Glomerular visceral epithelial cell (primary cell): ENCODE data around the gene CDK11A.
"Not testable (repeated sequence)": the region's sequence is repeated elsewhere in the genome, so short reads cannot be mapped to it uniquely, and the experiment has no call there.

Experiments
- DNase-seq: peaks from one replicate; pipeline ENCODE4 v3.0.0-alpha.2; 2016; ENCODE audit errors: extremely low spot score

The CDK11A gene

DNA sequence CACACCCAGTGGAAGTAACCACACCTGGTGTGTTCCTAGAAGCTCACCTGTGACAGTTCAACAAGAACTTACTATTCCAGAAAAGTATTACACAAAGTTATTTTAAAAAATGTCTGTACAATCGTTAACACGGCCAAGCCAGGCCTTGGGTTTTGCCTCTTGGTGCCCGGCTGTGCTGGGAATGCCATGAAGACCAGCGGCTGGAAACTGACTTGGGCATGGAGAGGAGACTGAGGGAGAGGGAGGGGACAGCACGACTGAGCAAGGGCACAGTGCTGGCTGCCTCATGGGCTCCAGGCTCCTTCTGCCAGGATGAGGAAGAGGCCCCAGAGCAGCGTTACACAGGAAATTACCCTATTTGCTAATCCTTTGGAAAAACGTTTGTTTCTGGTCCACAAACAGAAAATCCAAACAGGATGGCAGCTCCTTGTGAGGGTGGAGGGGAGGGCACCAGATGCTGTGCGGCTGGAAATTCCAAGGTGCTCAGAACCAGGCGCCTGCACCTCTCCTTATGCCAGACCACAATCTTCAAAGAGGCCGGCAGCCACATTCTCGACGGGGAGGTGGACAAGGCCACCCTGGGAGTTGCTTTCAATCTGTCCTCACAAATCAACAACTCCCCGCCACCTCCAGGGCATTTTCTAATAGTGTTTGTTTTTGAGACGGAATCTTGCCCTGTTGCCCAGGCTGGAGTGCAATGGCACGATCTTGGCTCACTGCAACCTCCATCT, 61.2 kb downstream of the CDK11A start:
- DNase-seq = not testable (repeated sequence)

DNA sequence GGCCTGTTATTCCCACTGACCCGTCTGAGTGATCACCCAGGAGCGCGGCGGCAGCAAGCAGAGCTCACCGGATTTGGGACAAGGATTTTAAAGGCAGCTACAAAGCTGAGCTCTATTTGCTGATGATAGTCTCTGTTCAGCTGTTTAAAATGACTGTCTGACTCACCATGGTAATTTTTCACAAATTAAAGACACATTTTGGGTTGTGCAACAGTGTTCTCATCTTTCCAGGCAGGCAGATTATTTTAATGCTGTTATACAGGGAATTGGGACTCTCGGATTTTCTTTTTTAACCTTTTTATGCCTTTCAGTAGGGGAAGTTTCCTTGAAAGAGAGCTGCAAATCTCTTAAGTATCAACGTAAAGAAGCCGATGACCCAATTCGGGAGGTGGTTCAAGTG, 61.8 kb downstream of the CDK11A start:
- not testable (repeated sequence) for DNase-seq

DNA sequence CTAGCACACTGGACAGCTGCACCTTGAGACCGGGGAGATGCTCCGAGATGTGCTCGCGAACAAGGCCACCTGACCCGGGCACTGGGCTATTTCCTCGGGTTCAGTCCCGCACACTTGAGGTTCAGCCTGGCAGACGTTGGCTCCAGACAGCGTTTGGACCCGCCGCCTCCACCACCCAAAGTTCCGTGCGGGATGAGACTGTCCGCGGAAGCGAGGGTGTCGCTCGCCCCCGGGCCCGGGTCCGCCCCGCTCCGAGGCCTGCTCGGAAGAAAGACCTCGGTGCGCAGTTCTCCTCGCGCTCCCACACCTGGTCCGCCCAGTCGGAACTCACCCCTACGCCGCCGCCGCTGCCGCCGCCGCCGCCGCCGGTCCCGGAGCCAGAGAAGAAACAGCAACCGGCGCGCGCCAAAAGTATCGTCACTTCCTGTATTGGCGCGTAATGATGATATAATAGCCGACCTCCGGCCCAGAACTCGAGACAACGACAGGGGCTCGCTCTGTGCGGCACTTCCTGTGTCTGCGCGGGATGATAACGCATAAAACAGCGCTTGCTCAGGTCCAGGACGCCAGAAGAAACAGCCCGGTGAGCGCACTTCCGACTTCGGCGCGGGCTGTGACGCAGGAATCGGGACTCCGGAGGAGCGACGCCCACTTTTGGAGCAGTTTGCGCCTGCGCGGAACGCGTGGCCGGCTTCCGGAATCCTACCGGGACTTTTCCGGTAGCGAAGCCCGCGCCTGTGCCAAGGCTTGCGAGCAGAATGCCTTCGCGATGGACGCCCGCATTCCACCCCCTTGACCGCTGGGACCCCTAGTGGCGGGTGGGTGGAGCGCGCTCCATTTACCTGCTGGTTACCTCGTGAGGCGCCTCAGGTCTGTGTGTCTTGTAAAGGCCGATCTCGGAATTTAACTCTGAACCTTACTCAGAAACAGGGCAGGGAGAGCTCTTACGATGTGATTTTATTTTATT, 65.3 kb downstream of the CDK11A start, which contains the start of gene CDK11B:
Gene CDK11B, minus strand, starts transcription at position 422 of the 967 bp plus-strand sequence. CDS start 1,519 bp downstream, outside the sequence.
- DNase-seq = peak; percentile 93
